Measurements from ENCODE around the gene ASTN2.

DNA sequence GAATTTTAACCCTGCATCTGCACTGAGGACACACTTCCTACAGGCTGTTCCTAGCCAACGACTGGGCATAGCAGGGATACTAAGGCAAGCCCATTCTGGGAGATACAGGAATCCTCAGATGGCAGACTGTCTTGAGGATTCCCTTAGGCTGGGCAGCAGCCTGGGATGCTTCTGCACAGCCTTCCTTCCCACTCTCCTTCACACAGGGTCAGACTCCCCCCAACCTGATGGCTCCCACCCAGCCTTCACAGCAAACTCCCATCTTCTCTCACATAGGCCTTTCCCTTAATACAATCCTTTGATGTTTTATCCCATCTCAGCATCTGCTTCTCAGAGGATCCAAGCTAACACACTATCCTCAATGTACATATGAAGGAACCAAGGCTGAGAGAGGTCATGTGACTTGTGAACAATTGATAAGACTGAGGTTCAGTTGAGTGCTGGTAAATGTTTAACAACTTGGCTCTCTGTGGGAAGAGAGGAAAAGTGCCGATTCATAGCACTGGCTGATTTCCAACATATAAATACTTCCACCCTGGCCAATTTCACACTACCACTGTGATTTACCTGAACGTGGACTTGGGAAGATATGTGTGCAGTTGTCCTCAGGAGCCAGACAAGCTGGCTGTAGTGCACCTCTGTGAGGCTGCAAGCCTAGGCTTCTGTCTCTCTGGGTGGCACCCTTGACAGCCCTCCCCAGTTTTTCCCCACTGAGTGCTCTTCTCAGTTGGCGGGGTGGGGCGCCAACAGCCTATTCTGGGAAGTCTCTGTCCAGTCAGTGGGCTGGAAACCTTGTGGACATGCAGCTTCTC lies 848.0 kb downstream of the ASTN2 start:
- no peak for TF ChIP-seq CTCF (IDR thresholded peaks at IDR 0.05; ENCODE audit: insufficient read depth, low read depth, low read length)
- TF ChIP-seq EZH2 (IDR thresholded peaks at IDR 0.05; ENCODE audit: insufficient read depth, low read length) = no peak
